Kidney epithelial cell (primary cell): ENCODE data around the gene SYMPK. TPM values are rescaled to one million over a fixed set of nuclear protein-coding genes. Genes with fewer than 3 reads are reported as not detected.

Experiments used
- DNase-seq: peaks from one replicate; pipeline ENCODE4 v3.0.0-alpha.2; 2010; ENCODE audit warnings: low read depth
- H3K27me3 ChIP-seq: 2 replicates; pipeline ENCODE4 v1.6.0; 2011; ENCODE audit warnings: low read length; ENCODE audit not compliant: control insufficient read depth, insufficient read depth
- H3K36me3 ChIP-seq: 2 replicates; pipeline ENCODE4 v1.5.1; 2011; ENCODE audit warnings: low read length; ENCODE audit not compliant: control insufficient read depth, insufficient read depth
- H3K4me3 ChIP-seq: 2 replicates; pipeline ENCODE4 v1.5.1; 2011; ENCODE audit warnings: low read depth, mild to moderate bottlenecking, control low read depth, low read length
- CTCF ChIP-seq: IDR thresholded peaks from 2 replicates; pipeline ENCODE4 v1.5.1; 2011; ENCODE audit warnings: mild to moderate bottlenecking, moderate library complexity, low read length, control low read depth, inconsistent platforms; ENCODE audit not compliant: insufficient read depth, poor library complexity, severe bottlenecking
- total RNA-seq: library from RNA; depleted of rRNA; stranded (reverse); fragments of >200 nt; gene quantifications from 2 replicates; pipeline ENCODE4 v1.2.3, GENCODE V29; 2015

SYMPK gene
- total RNA-seq, 1 donor from 2014 or later = 32.2 TPM

GRCh38 chr19:45825917-45826893 lies 36.7 kb downstream of the SYMPK start:
- no peak for TF ChIP-seq CTCF
- H3K36me3 ChIP-seq = peaks cover 12% of the 10 kb centered on the region

GRCh38 chr19:45825263-45825605 lies 37.7 kb downstream of the SYMPK start:
- Histone ChIP-seq H3K27me3 (no peaks in the 10 kb centered on the region), H3K4me3 (no peak overlapping the region), H3K36me3 (peaks cover 12% of the 10 kb centered on the region)
- no peak for TF ChIP-seq CTCF
- DNase-seq = no peak

More at GRCh38 chr19:45825917-45826893, 36.7 kb downstream of the SYMPK start:
- Histone ChIP-seq H3K27me3 (no peaks in the 10 kb centered on the region), H3K4me3 (no peak overlapping the region)
- DNase-seq = no peak

- Histone ChIP-seq H3K27me3 (no peaks in the 10 kb centered on the region), H3K36me3 (peaks cover 12% of the 10 kb centered on the region), H3K4me3 (no peak overlapping the region)
- TF ChIP-seq CTCF = no peak
- no peak for DNase-seq
Measured at GRCh38 chr19:45824531-45825262, 38.2 kb downstream of the SYMPK start.

GRCh38 chr19:45824041-45824471 lies 38.9 kb downstream of the SYMPK start:
- Histone ChIP-seq H3K27me3 (no peaks in the 10 kb centered on the region), H3K36me3 (peaks cover 10% of the 10 kb centered on the region), H3K4me3 (no peak overlapping the region)
- DNase-seq = no peak
- no peak for TF ChIP-seq CTCF

- TF ChIP-seq CTCF = no peak
- no peak for DNase-seq
- H3K36me3 ChIP-seq = peaks cover 10% of the 10 kb centered on the region
- H3K27me3 ChIP-seq = no peaks in the 10 kb centered on the region
- no peak overlapping the region for H3K4me3 ChIP-seq
Measured at GRCh38 chr19:45823182-45823581, 39.8 kb downstream of the SYMPK start.
